ENCODE measurements around the gene COL25A1.

GRCh38 chr4:109325698-109326097 lies 23.2 kb upstream of the COL25A1 start:
- TF ChIP-seq, protein P1, sequence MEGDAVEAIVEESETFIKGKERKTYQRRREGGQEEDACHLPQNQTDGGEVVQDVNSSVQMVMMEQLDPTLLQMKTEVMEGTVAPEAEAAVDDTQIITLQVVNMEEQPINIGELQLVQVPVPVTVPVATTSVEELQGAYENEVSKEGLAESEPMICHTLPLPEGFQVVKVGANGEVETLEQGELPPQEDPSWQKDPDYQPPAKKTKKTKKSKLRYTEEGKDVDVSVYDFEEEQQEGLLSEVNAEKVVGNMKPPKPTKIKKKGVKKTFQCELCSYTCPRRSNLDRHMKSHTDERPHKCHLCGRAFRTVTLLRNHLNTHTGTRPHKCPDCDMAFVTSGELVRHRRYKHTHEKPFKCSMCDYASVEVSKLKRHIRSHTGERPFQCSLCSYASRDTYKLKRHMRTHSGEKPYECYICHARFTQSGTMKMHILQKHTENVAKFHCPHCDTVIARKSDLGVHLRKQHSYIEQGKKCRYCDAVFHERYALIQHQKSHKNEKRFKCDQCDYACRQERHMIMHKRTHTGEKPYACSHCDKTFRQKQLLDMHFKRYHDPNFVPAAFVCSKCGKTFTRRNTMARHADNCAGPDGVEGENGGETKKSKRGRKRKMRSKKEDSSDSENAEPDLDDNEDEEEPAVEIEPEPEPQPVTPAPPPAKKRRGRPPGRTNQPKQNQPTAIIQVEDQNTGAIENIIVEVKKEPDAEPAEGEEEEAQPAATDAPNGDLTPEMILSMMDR (IDR thresholded peaks at IDR 0.05) = no peak
- no peak for TF ChIP-seq EP300 (IDR thresholded peaks at IDR 0.05; ENCODE audit: low read depth)
